CD14-positive monocyte (primary cell): Measurements from ENCODE around the gene GALNT18. TPM values are rescaled to one million over a fixed set of nuclear protein-coding genes. Genes with fewer than 3 reads are reported as not detected.

Experiments used
- DNase-seq, 3 donors: peaks; one replicate each; pipeline ENCODE4 v3.0.0-alpha.2; 2011 to 2022
- H2AFZ ChIP-seq: 2 replicates; pipeline ENCODE4 v1.6.0; 2012; ENCODE audit warnings: mild to moderate bottlenecking, low read depth, low read length, inconsistent platforms; ENCODE audit not compliant: insufficient read depth, poor library complexity, severe bottlenecking
- H3K27ac ChIP-seq, 2 donors: 1 replicate in 1 of 2; 2 replicates in 1 of 2; pipeline ENCODE4 v1.5.1; 2012 to 2013; ENCODE audit warnings: low read length in 2 of 2, control low read depth in 1 of 2, inconsistent platforms in 1 of 2, low read depth in 1 of 2, mild to moderate bottlenecking in 1 of 2
- H3K27me3 ChIP-seq, 2 donors: one replicate each; pipeline versions ENCODE4 v1.6.0 to v1.6.1; 2011 to 2013; ENCODE audit warnings: low read length in 2 of 2; ENCODE audit not compliant: control insufficient read depth in 2 of 2, insufficient read depth in 2 of 2
- H3K36me3 ChIP-seq, 2 donors: replicated peaks in 1 of 2; 1 replicate in 1 of 2; 2 replicates in 1 of 2; pipeline versions ENCODE4 v1.5.1 to v1.6.1; 2012 to 2013; ENCODE audit warnings: low read length in 2 of 2, control low read depth in 1 of 2, inconsistent platforms in 1 of 2, mild to moderate bottlenecking in 1 of 2; ENCODE audit not compliant: insufficient read depth in 2 of 2, control insufficient read depth in 1 of 2
- H3K4me1 ChIP-seq, 2 donors: 1 replicate in 1 of 2; 2 replicates in 1 of 2; pipeline versions ENCODE4 v1.5.1 to v1.6.1; 2012 to 2013; ENCODE audit warnings: low read length in 2 of 2, control low read depth in 1 of 2, inconsistent platforms in 1 of 2, mild to moderate bottlenecking in 1 of 2, moderate library complexity in 1 of 2; ENCODE audit not compliant: insufficient read depth in 2 of 2, control insufficient read depth in 1 of 2
- H3K4me2 ChIP-seq: replicated peaks from 2 replicates; pipeline ENCODE3; 2012; ENCODE audit warnings: low read length, moderate library complexity, mild to moderate bottlenecking; ENCODE audit not compliant: poor library complexity, severe bottlenecking; ENCODE audit errors: extremely low read depth
- H3K4me3 ChIP-seq, 3 experiments: fragments of 200-600 bp in 1 of 3; sonication (generic) in 1 of 3; replicated peaks in 1 of 3; 1 replicate in 2 of 3; 2 replicates in 1 of 3; pipeline ENCODE4 v1.5.1; 2011 to 2013; ENCODE audit warnings: low read length in 3 of 3, mild to moderate bottlenecking in 3 of 3, control low read depth in 2 of 3, low read depth in 2 of 3, inconsistent platforms in 1 of 3, moderate library complexity in 1 of 3
- H3K79me2 ChIP-seq: 2 replicates; pipeline ENCODE4 v1.6.0; 2012; ENCODE audit warnings: mild to moderate bottlenecking, control low read depth, inconsistent platforms, low read length, moderate library complexity; ENCODE audit not compliant: insufficient read depth
- H3K9ac ChIP-seq: 2 replicates; pipeline ENCODE4 v1.6.0; 2017; ENCODE audit warnings: low read length, mild to moderate bottlenecking; ENCODE audit not compliant: insufficient read depth, poor library complexity, severe bottlenecking
- H3K9me3 ChIP-seq, 2 donors: replicated peaks in 1 of 2; 1 replicate in 1 of 2; 2 replicates in 1 of 2; pipeline versions ENCODE4 v1.5.1 to v1.6.1; 2012 to 2013; ENCODE audit warnings: low read length in 2 of 2, control low read depth in 1 of 2; ENCODE audit not compliant: control insufficient read depth in 1 of 2, insufficient read depth in 1 of 2
- H4K20me1 ChIP-seq: 2 replicates; pipeline ENCODE4 v1.6.0; 2012; ENCODE audit warnings: mild to moderate bottlenecking, low read length, control low read depth, moderate library complexity; ENCODE audit not compliant: insufficient read depth
- H3K27ac Mint-ChIP-seq, 7 donors: one replicate each; pipeline ENCODE4 v1.8.0; 2020; ENCODE audit warnings: mild to moderate bottlenecking in 7 of 7, mixed read lengths in 7 of 7, moderate library complexity in 6 of 7, inconsistent platforms in 2 of 7
- H3K27me3 Mint-ChIP-seq, 3 donors: one replicate each; pipeline ENCODE4 v1.8.0; 2021 to 2022; ENCODE audit warnings: low read depth in 3 of 3, mild to moderate bottlenecking in 3 of 3, mixed read lengths in 3 of 3, moderate library complexity in 3 of 3, inconsistent platforms in 1 of 3
- H3K36me3 Mint-ChIP-seq, 2 donors: one replicate each; pipeline ENCODE4 v1.8.0; 2020; ENCODE audit warnings: mixed read lengths in 2 of 2, inconsistent platforms in 1 of 2, mild to moderate bottlenecking in 1 of 2
- H3K4me1 Mint-ChIP-seq: one replicate; pipeline ENCODE4 v1.8.0; 2020; ENCODE audit warnings: mild to moderate bottlenecking, mixed read lengths
- H3K4me3 Mint-ChIP-seq, 2 donors: one replicate each; pipeline ENCODE4 v1.8.0; 2020; ENCODE audit warnings: mild to moderate bottlenecking in 2 of 2, mixed read lengths in 2 of 2, moderate library complexity in 1 of 2
- H3K9me3 Mint-ChIP-seq, 7 donors: one replicate each; pipeline ENCODE4 v1.8.0; 2020 to 2022; ENCODE audit warnings: mixed read lengths in 7 of 7, mild to moderate bottlenecking in 6 of 7, moderate library complexity in 6 of 7, inconsistent platforms in 2 of 7
- WGBS: methylation state at CpG from one replicate; pipeline ENCODE4 v1.1.5; 2013; ENCODE audit warnings: missing lambda C conversion rate; ENCODE audit not compliant: insufficient coverage; 5-methylcytosine and 5-hydroxymethylcytosine counted together
- intact Hi-C, 2 donors: fragments of 100-400 bp; cut with micrococcal nuclease; formaldehyde crosslinking; loops; one replicate each; pipeline versions ENCODE4 v1.15.0 to v1.15.1; 2023
- polyA plus RNA-seq, 3 donors: library from polyadenylated mRNA; depleted of rRNA in 1 of 3; unstranded in 2 of 3; stranded (reverse) in 1 of 3; fragments of 300-500 nt in 2 of 3; fragments of >200 nt in 1 of 3; fragmentation: Illumina TruSeq in 2 of 3; gene quantifications; 1 replicate in 2 of 3; 2 replicates in 1 of 3; pipeline ENCODE4 v1.2.3, GENCODE V29; 2012 to 2021
- TF ChIP-seq, protein P1 (sequence below): fragments of 200-600 bp; IDR thresholded peaks from one replicate; pipeline ENCODE4 v1.8.0; 2022; ENCODE audit warnings: antibody characterized with exemption, mild to moderate bottlenecking

GALNT18 gene
- polyA plus RNA-seq, 3 donors = not detected

DNA sequence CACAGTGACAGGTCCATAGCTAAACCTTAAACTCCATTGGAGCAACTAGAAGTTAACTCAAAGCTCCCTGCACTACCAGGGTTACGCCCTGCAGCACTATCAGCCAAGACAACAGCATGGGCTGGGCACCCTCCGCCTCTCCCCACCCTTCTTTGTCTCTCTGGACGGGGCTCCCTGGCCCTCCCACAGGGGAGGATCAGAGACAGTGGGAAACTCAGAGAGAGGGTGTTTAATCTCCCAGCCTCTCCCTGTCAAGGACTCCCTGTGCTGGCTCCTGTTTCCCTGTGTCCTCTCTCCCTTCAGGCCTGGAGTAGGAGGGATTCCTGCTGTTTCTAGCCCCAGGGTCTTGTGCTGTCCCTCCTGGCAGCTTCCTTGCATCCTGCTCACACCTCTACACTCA, 211.9 kb downstream of the GALNT18 start:
- H3K4me2 ChIP-seq = no peak overlapping the region
- H3K4me3 ChIP-seq = no peak overlapping the region
- Mint-ChIP-seq H3K4me1 (no peaks in the 10 kb centered on the region), H3K36me3 (no peaks in the 10 kb centered on the region), H3K27me3 (peaks cover 48 to 89% (median 75%) of the 10 kb centered on the region in 3 donors), H3K4me3 (no peak overlapping the region), H3K9me3 (peaks cover 0 to 7% (median 0%) of the 10 kb centered on the region in 7 donors), H3K27ac (no peak overlapping the region)
- no peak overlapping the region for H3K27ac ChIP-seq
- H3K9ac ChIP-seq = no peak overlapping the region
- H3K9me3 ChIP-seq = no peaks in the 10 kb centered on the region
- H4K20me1 ChIP-seq = no peaks in the 10 kb centered on the region
- no CpG with 5 or more reads among the region's 3 CpGs for WGBS
- H2AFZ ChIP-seq = no peak overlapping the region
- TF ChIP-seq, protein P1, sequence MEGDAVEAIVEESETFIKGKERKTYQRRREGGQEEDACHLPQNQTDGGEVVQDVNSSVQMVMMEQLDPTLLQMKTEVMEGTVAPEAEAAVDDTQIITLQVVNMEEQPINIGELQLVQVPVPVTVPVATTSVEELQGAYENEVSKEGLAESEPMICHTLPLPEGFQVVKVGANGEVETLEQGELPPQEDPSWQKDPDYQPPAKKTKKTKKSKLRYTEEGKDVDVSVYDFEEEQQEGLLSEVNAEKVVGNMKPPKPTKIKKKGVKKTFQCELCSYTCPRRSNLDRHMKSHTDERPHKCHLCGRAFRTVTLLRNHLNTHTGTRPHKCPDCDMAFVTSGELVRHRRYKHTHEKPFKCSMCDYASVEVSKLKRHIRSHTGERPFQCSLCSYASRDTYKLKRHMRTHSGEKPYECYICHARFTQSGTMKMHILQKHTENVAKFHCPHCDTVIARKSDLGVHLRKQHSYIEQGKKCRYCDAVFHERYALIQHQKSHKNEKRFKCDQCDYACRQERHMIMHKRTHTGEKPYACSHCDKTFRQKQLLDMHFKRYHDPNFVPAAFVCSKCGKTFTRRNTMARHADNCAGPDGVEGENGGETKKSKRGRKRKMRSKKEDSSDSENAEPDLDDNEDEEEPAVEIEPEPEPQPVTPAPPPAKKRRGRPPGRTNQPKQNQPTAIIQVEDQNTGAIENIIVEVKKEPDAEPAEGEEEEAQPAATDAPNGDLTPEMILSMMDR = no peak
- peaks cover 32 to 78% of the 10 kb centered on the region in 2 donors for H3K27me3 ChIP-seq
- DNase-seq = no peak
- H3K4me1 ChIP-seq = no peaks in the 10 kb centered on the region
- no peaks in the 10 kb centered on the region for H3K36me3 ChIP-seq
- intact Hi-C loops = no loop called here
- no peaks in the 10 kb centered on the region for H3K79me2 ChIP-seq

DNA sequence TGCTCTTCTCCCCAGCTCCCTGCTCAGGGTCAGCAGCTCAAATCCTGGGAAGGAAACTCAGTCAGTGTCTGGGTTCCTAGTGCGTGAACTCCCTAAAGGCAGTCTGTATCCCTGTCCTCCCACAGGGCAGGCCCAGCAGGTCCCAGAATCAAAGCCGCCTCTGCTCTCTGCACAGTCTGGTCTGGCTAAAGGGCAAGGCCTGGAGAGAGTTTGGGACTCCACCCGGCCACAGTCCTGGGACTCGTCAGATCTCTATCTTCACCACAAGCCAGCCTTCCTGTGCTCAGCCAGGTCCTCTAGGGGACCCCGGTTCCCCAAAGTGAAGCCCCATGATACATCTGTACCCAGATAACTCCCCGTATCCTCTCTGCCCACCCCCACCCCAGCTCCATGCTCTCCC, 212.6 kb downstream of the GALNT18 start:
- intact Hi-C loops = no loop called here
- H3K27me3 Mint-ChIP-seq = peaks cover 45 to 89% (median 73%) of the 10 kb centered on the region in 3 donors
- no peak overlapping the region for H3K4me3 Mint-ChIP-seq
- no peaks in the 10 kb centered on the region for H4K20me1 ChIP-seq
- WGBS = 28% methylated on average over 6 of the region's 6 CpGs
- H3K27me3 ChIP-seq = peaks cover 25 to 78% of the 10 kb centered on the region in 2 donors
- H3K4me1 ChIP-seq = no peaks in the 10 kb centered on the region
- H2AFZ ChIP-seq = no peak overlapping the region
- H3K4me2 ChIP-seq = no peak overlapping the region
- no peaks in the 10 kb centered on the region for H3K4me1 Mint-ChIP-seq
- H3K4me3 ChIP-seq = no peak overlapping the region
- H3K27ac Mint-ChIP-seq = no peak overlapping the region
- H3K36me3 ChIP-seq = no peaks in the 10 kb centered on the region
- H3K9me3 Mint-ChIP-seq = peaks cover 0 to 5% (median 0%) of the 10 kb centered on the region in 7 donors
- no peak overlapping the region for H3K9ac ChIP-seq
- no peaks in the 10 kb centered on the region for H3K79me2 ChIP-seq
- no peaks in the 10 kb centered on the region for H3K9me3 ChIP-seq
- no peak for DNase-seq
- TF ChIP-seq, protein P1 = no peak
- H3K27ac ChIP-seq = no peak overlapping the region
- H3K36me3 Mint-ChIP-seq = no peaks in the 10 kb centered on the region
